Heart left ventricle (tissue), 13 donors: ENCODE results near the gene STK40.

ENCODE experiments used
- POLR2A ChIP-seq, 2 donors: fragments of 450-650 bp; IDR thresholded peaks; one replicate each; pipeline ENCODE4 v1.6.1; 2017; ENCODE audit warnings: antibody characterized with exemption in 2 of 2, mild to moderate bottlenecking in 2 of 2, moderate library complexity in 2 of 2
- TF ChIP-seq, protein P1 (sequence below), 12 donors: fragments of 200-600 bp; sonication (generic) in 4 of 12; IDR thresholded peaks; one replicate each; pipeline versions ENCODE4 v1.5.0 to v1.8.0; 2018 to 2022; ENCODE audit warnings: antibody characterized with exemption in 12 of 12, mild to moderate bottlenecking in 5 of 12
- donor health status: ischemic (EF 13 %, LVEDD 7.1; RV severe dilation, severe dysfunction).
- donor health status: DM: no; HTN: yes; CAD: no.
- donor health status: DM: no; HTN: no; CAD: no.
- donor health status: ischemic (EF 25% LVEDD 6.9; RV normal size, moderate dysfunction).
- donor health status: ischemic (EF 25% LVEDD 5.7; RV mildly dilated, moderate dysfunction).
- donor health status: ischemic (EF 35%, LVEDD 5.7; RV mildly dilated, moderate dysfunction).
- donor health status: nonischemic (EF 11% LVEDD 7.7; RV severe dilation, severe dysfunction).
- donor health status: DM: yes; HTN: yes; CAD: no.
- donor health status: PGD.
- donor health status: ischemic (EF 29% LVEDD 5.4; RV normal size, mild dysfunction).
- donor health status: nonischemic (EF 23%, LVEDD 6.1; RV moderate dilation, normal function).

DNA sequence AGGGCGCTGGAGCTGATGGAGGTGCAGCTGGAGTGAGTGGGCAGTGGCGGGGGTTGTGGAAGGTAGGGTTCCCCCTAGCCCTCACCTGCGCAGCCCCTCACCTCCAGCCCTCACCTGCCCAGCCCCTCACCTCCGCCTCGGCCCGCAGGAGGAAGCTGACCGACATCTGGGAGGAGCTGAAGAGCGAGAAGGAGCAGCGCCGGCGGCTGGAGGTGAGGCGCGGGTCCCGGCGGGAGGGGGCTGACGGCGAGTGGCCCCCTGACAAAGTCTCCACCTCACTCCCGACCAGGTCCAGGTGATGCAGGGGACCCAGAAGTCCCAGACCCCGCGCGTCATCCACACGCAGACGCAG lies 65.0 kb downstream of the STK40 start:
- TF ChIP-seq, protein P1, sequence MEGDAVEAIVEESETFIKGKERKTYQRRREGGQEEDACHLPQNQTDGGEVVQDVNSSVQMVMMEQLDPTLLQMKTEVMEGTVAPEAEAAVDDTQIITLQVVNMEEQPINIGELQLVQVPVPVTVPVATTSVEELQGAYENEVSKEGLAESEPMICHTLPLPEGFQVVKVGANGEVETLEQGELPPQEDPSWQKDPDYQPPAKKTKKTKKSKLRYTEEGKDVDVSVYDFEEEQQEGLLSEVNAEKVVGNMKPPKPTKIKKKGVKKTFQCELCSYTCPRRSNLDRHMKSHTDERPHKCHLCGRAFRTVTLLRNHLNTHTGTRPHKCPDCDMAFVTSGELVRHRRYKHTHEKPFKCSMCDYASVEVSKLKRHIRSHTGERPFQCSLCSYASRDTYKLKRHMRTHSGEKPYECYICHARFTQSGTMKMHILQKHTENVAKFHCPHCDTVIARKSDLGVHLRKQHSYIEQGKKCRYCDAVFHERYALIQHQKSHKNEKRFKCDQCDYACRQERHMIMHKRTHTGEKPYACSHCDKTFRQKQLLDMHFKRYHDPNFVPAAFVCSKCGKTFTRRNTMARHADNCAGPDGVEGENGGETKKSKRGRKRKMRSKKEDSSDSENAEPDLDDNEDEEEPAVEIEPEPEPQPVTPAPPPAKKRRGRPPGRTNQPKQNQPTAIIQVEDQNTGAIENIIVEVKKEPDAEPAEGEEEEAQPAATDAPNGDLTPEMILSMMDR (IDR thresholded peaks at IDR 0.05), result no peak
- TF ChIP-seq POLR2A (IDR thresholded peaks at IDR 0.05), result no peak
